ENCODE data around the gene TECTA. TPM values are rescaled to one million over a fixed set of nuclear protein-coding genes. Genes with fewer than 3 reads are reported as not detected.

TECTA gene
- total and polyA plus RNA-seq, 12 donors, result 0.58 to 5.9 (median 1.3) TPM

DNA sequence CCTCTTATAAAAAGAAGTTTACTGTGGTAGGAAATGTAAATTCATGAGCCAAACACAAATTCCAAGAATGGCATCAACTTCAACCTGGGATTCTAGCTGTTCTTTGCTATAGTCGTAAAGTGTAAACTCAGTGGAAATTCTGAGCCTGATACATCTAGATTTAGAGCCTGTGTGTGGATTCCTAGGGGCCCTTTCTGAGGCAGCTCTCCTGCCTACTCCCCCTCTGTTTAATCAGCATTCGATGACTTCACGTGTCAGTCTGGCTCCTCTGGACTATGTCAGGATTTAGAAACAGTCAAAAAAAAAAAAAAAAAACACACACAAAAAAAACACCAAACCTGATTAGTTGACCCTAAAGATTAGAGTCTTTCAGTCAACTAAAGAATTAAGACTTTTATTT, 98.5 kb downstream of the TECTA start:
- intact Hi-C loops (cut with DNase I), result loop anchor here in 1 of 2 donors (10.0 kb wide), 1 partner anchor 685 kb away; the partner anchor contains the start of gene GRIK4
- WGBS, 4 donors, result 72 to 77% (median 73%) methylated on average over 3 of the region's 3 CpGs

DNA sequence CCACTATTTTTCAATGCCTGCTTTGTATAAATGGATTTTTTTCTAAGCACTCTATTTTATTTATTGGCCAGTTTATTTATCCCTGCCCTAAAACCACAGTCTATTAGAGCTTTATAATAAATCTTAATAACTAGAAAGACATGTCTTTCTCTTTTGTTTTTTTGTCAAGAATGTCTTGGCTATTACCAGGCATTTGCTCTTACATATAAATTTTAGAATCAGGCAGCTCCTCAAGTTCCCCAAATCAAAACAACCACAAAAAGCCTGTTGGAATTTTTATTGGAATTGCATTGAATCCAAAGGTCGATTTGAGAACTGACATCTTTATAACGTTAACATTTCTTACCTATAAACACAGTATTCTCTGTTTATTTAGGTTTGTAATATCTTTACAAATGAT, 105.8 kb downstream of the TECTA start:
- WGBS, 4 donors, result 34 to 58% (median 44%) methylated on average over 2 of the region's 2 CpGs
- Histone ChIP-seq H3K4me1 (replicated peaks in 1 of 2) (no peaks in the 10 kb centered on the region), H3K27ac (no peak overlapping the region), H3K4me3 (no peak overlapping the region), H3K27me3 (no peaks in the 10 kb centered on the region), H3K9me3 (replicated peaks in 1 of 3) (no peaks in the 10 kb centered on the region), H3K36me3 (replicated peaks in 1 of 2) (no peaks in the 10 kb centered on the region)
- intact Hi-C loops (cut with DNase I), result no loop called here
- TF ChIP-seq, protein P1, sequence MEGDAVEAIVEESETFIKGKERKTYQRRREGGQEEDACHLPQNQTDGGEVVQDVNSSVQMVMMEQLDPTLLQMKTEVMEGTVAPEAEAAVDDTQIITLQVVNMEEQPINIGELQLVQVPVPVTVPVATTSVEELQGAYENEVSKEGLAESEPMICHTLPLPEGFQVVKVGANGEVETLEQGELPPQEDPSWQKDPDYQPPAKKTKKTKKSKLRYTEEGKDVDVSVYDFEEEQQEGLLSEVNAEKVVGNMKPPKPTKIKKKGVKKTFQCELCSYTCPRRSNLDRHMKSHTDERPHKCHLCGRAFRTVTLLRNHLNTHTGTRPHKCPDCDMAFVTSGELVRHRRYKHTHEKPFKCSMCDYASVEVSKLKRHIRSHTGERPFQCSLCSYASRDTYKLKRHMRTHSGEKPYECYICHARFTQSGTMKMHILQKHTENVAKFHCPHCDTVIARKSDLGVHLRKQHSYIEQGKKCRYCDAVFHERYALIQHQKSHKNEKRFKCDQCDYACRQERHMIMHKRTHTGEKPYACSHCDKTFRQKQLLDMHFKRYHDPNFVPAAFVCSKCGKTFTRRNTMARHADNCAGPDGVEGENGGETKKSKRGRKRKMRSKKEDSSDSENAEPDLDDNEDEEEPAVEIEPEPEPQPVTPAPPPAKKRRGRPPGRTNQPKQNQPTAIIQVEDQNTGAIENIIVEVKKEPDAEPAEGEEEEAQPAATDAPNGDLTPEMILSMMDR (IDR thresholded peaks at IDR 0.05), result no peak
- TF ChIP-seq POLR2A (IDR thresholded peaks at IDR 0.05), result no peak
- no peak for DNase-seq

More for the DNA sequence above, 98.5 kb downstream of the TECTA start:
- Histone ChIP-seq H3K27ac (no peak overlapping the region), H3K36me3 (replicated peaks in 1 of 2) (no peaks in the 10 kb centered on the region), H3K4me3 (no peak overlapping the region), H3K4me1 (replicated peaks in 1 of 2) (peaks cover 0 to 6% of the 10 kb centered on the region in 2 donors), H3K27me3 (no peaks in the 10 kb centered on the region), H3K9me3 (replicated peaks in 1 of 3) (no peaks in the 10 kb centered on the region)
- DNase-seq, result no peak
- TF ChIP-seq, protein P1 (IDR thresholded peaks at IDR 0.05), result no peak
- TF ChIP-seq POLR2A (IDR thresholded peaks at IDR 0.05), result no peak

DNA sequence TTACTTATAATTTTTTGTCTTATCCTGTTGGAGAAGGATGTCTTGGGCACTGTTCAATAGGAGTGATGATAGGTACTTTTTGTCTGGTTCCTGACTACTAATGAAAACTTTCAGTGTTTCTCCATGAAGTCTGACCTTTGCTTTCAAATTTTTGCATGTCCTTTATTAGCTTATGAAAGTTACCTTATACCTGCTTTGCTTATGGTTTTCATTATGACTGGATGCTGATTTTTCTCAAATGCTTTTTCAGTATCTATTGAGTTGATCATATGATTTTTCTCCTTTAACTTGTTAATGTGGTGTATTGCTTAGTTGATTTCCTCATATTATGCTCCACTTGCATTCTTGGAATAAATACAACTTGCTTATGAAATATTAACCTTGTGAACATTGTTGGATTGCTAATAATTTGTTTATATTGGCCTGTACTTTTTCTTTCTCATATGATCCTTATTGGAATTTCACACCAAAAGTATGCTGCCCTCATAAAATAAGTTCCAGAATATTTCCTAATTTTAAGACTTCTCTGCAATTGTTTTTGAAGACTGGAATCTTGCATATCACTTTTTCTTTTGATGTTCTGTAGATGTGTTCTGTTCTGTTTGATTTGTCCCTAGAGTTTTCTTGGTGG, 106.6 kb downstream of the TECTA start:
- H3K27me3 ChIP-seq, result no peaks in the 10 kb centered on the region
- H3K27ac ChIP-seq, result no peak overlapping the region
- no peak overlapping the region for H3K4me3 ChIP-seq
- intact Hi-C loops (cut with DNase I), result no loop called here
- H3K4me1 ChIP-seq (replicated peaks in 1 of 2), result no peaks in the 10 kb centered on the region
- DNase-seq, result no peak
- no peak for TF ChIP-seq POLR2A (IDR thresholded peaks at IDR 0.05)
- TF ChIP-seq, protein P1 (IDR thresholded peaks at IDR 0.05), result no peak
- no peaks in the 10 kb centered on the region for H3K36me3 ChIP-seq (replicated peaks in 1 of 2)
- no peaks in the 10 kb centered on the region for H3K9me3 ChIP-seq (replicated peaks in 1 of 3)

DNA sequence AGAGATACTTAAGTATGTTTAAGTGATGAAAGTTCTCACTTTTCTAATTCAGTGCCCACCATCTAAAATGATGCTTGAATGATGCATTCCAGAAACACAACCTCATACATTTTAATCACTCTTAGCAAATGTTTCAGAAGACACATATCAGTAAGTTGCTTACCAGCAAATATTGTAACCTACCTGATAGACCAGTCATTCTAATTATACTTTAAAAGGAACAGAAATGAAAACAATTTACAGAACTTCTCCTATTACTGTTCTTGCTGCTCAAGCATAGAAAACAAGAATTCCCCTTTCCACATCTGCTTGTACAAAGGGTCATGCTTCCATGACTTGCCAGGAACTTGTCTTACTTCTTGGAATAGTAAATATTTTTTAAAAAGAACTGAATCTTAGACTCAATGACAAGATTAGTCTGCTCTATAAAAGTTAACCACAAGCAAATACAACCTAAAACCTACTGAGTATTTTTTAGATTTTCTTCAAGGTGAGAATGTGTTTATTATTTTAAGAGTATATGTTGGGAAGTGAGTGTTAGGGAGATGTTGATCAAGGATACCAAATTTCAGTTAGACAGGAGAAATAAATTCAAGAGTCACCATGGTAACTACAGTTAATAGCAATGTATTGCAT, 109.5 kb downstream of the TECTA start:
- H3K36me3 ChIP-seq (replicated peaks in 1 of 2), result no peaks in the 10 kb centered on the region
- no peaks in the 10 kb centered on the region for H3K9me3 ChIP-seq (replicated peaks in 1 of 3)
- no peak for DNase-seq
- H3K27me3 ChIP-seq, result no peaks in the 10 kb centered on the region
- H3K4me3 ChIP-seq, result no peak overlapping the region
- TF ChIP-seq, protein P1 (IDR thresholded peaks at IDR 0.05), result no peak
- TF ChIP-seq POLR2A (IDR thresholded peaks at IDR 0.05), result no peak
- peak overlapping the region in 1 of 5 donors; percentile 6 for H3K27ac ChIP-seq
- H3K4me1 ChIP-seq (replicated peaks in 1 of 2), result no peaks in the 10 kb centered on the region
- intact Hi-C loops (cut with DNase I), result no loop called here
